Activated T-cell treated with anti-CD3 and anti-CD28 coated beads, Interleukin-2, amount 50 U/mL, for 24 hours (primary cell): ENCODE results near the gene MMEL1.
"Not testable (repeated sequence)": the region's sequence is repeated elsewhere in the genome, so short reads cannot be mapped to it uniquely, and the experiment has no call there.

Source experiments
- DNase-seq: peaks from one replicate; pipeline ENCODE4 v3.0.0-alpha.2; 2020
- H3K27ac Mint-ChIP-seq: 2 replicates; pipeline ENCODE4 v1.8.0; 2020; ENCODE audit warnings: mild to moderate bottlenecking, mixed read lengths
- H3K27me3 Mint-ChIP-seq: 2 replicates; pipeline ENCODE4 v1.8.0; 2020; ENCODE audit warnings: mixed read lengths
- H3K36me3 Mint-ChIP-seq: 2 replicates; pipeline ENCODE4 v1.8.0; 2020; ENCODE audit warnings: low read depth, mixed read lengths
- H3K4me1 Mint-ChIP-seq: 2 replicates; pipeline ENCODE4 v1.8.0; 2020; ENCODE audit warnings: low read depth, mixed read lengths
- H3K4me3 Mint-ChIP-seq: 2 replicates; pipeline ENCODE4 v1.8.0; 2020; ENCODE audit warnings: mild to moderate bottlenecking, moderate library complexity, mixed read lengths
- H3K9me3 Mint-ChIP-seq: 2 replicates; pipeline ENCODE4 v1.8.0; 2020; ENCODE audit warnings: mixed read lengths

MMEL1 gene, protein sequence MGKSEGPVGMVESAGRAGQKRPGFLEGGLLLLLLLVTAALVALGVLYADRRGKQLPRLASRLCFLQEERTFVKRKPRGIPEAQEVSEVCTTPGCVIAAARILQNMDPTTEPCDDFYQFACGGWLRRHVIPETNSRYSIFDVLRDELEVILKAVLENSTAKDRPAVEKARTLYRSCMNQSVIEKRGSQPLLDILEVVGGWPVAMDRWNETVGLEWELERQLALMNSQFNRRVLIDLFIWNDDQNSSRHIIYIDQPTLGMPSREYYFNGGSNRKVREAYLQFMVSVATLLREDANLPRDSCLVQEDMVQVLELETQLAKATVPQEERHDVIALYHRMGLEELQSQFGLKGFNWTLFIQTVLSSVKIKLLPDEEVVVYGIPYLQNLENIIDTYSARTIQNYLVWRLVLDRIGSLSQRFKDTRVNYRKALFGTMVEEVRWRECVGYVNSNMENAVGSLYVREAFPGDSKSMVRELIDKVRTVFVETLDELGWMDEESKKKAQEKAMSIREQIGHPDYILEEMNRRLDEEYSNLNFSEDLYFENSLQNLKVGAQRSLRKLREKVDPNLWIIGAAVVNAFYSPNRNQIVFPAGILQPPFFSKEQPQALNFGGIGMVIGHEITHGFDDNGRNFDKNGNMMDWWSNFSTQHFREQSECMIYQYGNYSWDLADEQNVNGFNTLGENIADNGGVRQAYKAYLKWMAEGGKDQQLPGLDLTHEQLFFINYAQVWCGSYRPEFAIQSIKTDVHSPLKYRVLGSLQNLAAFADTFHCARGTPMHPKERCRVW

DNA sequence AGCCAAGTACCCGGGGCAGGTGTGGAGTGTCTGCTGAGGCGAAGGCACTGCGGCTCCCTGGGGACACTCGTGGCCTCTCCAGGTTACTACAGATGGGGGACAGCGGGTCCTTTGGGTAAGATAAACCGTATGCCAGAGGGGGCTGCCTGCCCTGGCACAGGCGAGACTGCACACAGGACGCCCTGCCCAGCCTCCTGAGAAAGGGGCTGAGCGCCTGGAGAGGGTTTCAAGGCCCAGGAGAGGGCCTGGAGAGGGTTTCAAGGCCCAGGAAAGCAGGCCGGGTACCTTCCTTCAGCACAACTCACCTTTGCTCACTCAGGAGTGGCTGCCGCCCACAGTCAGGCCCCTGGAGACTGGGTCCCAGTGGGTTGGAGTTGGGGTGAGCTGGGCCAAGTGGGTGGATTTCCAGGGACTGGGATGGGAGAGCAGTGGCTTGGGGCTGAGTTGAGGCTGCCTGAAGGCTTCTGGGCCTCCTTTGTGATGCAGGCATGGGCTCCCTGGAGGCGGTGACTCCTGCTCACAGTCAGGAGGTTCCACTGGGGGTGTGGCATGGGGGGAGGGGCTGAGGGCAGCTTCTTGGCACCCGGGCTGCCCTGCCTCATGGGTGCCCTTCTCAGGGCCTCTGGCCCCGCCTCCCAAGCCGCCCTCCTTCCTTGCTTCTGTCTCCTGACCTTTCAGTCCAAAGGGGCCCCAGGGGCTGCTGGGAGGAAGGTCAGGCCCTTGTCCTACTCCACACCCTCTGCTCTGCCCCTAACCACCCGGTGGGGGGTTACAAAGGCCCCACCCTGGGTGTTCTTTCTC is at the start of gene MMEL1:
Gene MMEL1, minus strand, starts transcription at position 456 of the 801 bp plus-strand sequence. CDS start 3,532 bp downstream, outside the sequence.
- H3K36me3 Mint-ChIP-seq = no peaks in the 10 kb centered on the region
- H3K27me3 Mint-ChIP-seq = peaks cover 35% of the 10 kb centered on the region
- peaks cover 5% of the 10 kb centered on the region for H3K4me1 Mint-ChIP-seq
- H3K4me3 Mint-ChIP-seq = no peak within 1 kb of the TSS
- H3K27ac Mint-ChIP-seq = no peak within 1 kb of the TSS
- peak; percentile 18 for DNase-seq
- peaks cover 15% of the 10 kb centered on the region for H3K9me3 Mint-ChIP-seq

DNA sequence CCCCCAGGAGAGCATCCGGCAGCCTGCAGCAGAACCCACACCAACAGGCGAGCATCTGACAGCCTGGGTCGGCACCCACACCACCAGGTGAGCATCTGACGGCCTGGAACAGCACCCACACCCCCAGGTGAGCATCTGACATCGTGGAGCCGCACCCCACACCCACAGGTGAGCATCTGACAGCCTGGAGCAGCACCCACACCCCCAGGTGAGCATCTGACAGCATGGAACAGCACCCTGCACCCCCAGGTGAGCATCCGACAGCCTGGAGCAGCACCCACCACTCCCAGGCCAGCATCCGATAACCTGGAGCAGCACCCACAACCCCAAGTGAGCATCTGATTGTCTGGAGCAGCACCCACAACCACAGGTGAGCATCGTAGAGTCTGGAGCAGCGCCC is 43.9 kb upstream of the MMEL1 start:
- not testable (repeated sequence) for H3K4me3 Mint-ChIP-seq, H3K36me3 Mint-ChIP-seq, H3K4me1 Mint-ChIP-seq, H3K9me3 Mint-ChIP-seq, DNase-seq, H3K27ac Mint-ChIP-seq, H3K27me3 Mint-ChIP-seq

DNA sequence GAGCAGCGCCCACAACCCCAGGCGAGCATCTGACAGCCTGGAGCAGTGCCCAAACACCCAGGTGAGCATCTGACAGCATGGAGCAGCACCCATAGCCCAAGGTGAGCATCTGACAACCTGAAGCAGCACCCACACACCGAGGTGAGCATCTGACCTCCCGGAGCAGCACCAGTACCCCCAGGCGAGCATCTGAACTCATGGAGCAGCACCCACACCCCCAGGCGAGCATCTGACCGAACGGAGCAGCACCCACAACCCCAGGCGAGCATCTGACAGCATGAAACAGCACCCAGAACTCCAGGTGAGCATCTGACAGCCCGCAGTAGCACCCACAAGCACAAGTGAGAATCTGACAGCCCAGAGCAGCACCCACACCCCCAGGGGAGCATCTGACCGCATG is 38.8 kb upstream of the MMEL1 start:
- DNase-seq, H3K9me3 Mint-ChIP-seq, H3K27me3 Mint-ChIP-seq, H3K4me3 Mint-ChIP-seq, H3K27ac Mint-ChIP-seq, H3K36me3 Mint-ChIP-seq, H3K4me1 Mint-ChIP-seq: not testable (repeated sequence)

DNA sequence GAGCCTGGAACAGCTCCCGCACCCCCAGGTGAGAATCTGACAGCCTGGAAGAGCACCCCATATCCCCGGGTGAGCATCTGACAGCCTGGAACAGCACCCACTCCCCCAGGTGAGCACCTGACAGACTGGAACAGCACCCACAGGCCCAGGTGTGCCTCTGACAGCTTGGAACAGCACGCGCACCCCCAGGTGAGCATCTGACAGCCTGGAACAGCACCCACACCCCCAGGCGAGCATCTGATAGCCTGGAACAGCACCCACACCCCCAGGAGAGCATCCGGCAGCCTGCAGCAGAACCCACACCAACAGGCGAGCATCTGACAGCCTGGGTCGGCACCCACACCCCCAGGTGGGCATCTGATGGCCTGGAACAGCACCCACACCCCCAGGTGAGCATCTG is 27.0 kb upstream of the MMEL1 start:
- peak; percentile 14 for DNase-seq
- not testable (repeated sequence) for H3K27ac Mint-ChIP-seq

DNA sequence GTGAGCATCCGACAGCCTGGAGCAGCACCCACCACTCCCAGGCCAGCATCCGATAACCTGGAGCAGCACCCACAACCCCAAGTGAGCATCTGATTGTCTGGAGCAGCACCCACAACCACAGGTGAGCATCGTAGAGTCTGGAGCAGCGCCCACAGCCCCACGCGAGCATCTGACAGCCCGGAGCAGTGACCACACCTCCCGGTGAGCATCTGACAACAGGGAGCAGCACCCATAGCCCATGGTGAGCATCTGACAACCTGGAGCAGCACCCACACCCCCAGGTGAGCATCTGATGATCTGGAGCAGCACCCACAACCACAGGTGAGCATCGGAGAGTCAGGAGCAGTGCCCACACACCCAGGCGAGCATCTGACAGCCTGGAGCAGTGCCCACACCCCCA is 25.1 kb upstream of the MMEL1 start:
- H3K9me3 Mint-ChIP-seq, H3K4me1 Mint-ChIP-seq, H3K36me3 Mint-ChIP-seq, H3K27ac Mint-ChIP-seq, DNase-seq, H3K4me3 Mint-ChIP-seq: not testable (repeated sequence)
- H3K27me3 Mint-ChIP-seq = peaks cover 30% of the 10 kb centered on the region

More for the DNA sequence above, 27.0 kb upstream of the MMEL1 start:
- H3K4me3 Mint-ChIP-seq, H3K4me1 Mint-ChIP-seq, H3K9me3 Mint-ChIP-seq, H3K36me3 Mint-ChIP-seq: not testable (repeated sequence)
- peaks cover 11% of the 10 kb centered on the region for H3K27me3 Mint-ChIP-seq

DNA sequence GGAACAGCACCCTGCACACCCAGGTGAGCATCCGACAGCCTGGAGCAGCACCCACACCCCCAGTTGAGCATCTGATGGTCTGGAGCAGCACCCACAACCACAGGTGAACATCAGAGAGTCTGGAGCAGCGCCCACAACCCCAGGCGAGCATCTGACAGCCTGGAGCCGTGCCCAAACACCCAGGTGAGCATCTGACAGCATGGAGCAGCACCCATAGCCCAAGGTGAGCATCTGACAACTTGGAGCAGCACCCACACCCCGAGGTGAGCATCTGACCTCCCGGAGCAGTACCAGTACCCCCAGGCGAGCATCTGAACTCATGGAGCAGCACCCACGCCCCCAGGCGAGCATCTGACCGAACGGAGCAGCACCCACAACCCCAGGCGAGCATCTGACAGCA is 24.3 kb upstream of the MMEL1 start:
- not testable (repeated sequence) for H3K36me3 Mint-ChIP-seq, H3K4me3 Mint-ChIP-seq, H3K4me1 Mint-ChIP-seq, H3K9me3 Mint-ChIP-seq, DNase-seq, H3K27ac Mint-ChIP-seq
- peaks cover 38% of the 10 kb centered on the region for H3K27me3 Mint-ChIP-seq

DNA sequence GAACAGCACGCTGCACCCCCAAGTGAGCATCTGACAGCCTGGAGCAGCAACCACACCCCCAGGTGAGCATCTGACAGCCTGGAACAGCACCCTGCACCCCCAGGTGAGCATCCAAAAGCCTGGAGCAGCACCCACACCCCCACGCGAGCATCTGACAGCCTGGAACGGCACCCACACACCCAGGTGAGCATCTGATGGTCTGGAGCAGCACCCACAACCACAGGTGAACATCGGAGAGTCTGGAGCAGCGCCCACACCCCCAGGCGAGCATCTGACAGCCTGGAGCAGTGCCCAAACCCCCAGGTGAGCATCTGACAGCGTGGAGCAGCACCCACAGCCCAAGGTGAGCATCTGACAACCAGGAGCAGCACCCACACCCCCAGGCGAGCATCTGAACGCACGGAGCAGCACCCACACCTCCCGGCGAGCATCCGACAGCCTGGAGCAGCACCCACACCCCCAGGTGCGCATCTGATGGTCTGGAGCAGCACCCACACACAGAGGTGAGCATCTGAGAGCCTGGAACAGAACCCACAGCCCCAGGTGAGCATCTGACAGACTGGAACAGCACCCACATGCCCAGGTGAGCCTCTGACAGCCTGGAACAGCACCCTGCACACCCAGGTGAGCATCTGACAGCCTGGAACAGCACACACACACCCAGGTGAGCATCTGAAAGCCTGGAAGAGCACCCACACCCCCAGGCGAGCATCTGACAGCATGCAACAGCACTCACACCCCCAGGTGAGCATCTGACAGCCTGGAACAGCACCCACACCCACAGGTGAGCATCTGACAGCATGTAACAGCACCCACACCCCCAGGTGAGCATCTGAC is 23.0 kb upstream of the MMEL1 start:
- H3K9me3 Mint-ChIP-seq, H3K4me1 Mint-ChIP-seq, H3K36me3 Mint-ChIP-seq, H3K27ac Mint-ChIP-seq, H3K4me3 Mint-ChIP-seq: not testable (repeated sequence)
- DNase-seq = peak; percentile 33
- H3K27me3 Mint-ChIP-seq = peaks cover 48% of the 10 kb centered on the region

DNA sequence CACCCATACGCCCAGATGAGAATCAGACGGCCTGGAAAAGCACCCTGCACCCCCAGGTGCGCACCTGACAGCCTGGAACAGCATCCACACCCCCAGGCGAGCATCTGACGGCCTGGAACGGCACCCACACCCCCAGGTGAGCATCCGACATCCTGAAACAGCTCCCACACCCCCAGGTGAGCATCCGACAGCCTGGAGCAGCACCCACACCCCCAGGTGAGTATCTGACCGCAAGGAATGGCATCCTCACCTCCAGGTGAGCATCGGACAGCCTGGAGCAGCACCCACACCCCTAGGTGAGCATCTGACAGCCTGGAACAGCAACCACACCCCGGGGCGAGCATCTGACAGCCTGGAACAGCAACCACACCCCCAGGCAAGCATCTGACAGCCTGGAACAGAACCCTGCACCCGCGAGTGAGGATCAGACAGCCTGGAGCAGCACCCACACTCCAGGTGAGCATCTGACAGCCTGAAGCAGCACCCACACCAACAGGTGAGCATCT is 21.7 kb upstream of the MMEL1 start:
- H3K4me3 Mint-ChIP-seq, H3K27ac Mint-ChIP-seq, H3K9me3 Mint-ChIP-seq, H3K4me1 Mint-ChIP-seq, H3K36me3 Mint-ChIP-seq: not testable (repeated sequence)
- DNase-seq = peak; percentile 32
- peaks cover 48% of the 10 kb centered on the region for H3K27me3 Mint-ChIP-seq

DNA sequence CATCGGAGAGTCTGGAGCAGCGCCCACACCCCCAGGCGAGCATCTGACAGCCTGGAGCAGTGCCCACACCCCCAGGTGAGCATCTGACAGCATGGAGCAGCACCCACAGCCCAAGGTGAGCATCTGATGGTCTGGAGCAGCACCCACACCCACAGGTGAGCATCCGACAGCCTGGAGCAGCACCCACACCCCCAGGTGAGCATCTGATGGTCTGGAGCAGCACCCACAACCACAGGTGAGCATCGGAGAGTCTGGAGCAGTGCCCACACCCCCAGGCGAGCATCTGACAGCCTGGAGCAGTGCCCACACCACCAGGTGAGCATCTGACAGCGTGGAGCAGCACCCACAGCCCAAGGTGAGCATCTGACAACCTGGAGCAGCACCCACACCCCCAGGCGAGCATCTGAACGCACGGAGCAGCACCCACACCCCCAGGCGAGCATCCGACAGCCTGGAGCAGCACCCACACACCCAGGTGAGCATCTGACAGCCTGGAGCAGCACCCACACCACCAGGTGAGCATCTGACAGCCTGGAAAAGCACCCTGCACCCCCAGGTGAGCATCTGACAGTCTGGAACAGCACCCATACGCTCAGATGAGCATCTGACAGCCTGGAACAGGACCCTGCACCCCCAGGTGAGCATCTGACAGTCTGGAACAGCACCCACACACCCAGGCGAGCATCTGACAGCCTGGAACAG is 21.1 kb upstream of the MMEL1 start:
- peaks cover 48% of the 10 kb centered on the region for H3K27me3 Mint-ChIP-seq
- H3K9me3 Mint-ChIP-seq, H3K36me3 Mint-ChIP-seq, H3K27ac Mint-ChIP-seq, H3K4me1 Mint-ChIP-seq, H3K4me3 Mint-ChIP-seq: not testable (repeated sequence)
- DNase-seq = peak; percentile 40

DNA sequence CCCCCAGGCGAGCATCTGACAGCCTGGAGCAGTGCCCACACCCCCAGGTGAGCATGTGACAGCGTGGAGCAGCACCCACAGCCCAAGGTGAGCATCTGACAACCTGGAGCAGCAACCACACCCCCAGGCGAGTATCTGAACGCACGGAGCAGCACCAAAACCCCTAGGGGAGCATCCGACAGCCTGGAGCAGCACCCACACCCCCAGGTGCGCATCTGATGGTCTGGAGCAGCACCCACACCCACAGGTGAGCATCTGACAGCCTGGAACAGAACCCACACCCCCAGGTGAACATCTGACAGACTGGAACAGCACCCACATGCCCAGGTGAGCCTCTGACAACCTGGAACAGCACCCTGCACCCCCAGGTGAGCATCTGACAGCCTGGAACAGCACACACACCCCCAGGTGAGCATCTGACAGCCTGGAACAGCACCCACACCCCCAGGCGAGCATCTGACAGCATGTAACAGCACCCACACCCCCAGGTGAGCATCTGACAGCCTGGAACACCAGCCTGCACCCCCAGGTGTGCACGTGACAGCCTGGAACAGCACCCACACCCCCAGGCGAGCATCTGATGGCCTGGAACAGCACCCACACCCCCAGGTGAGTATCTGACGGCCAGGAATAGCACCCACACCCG is 20.2 kb upstream of the MMEL1 start:
- H3K36me3 Mint-ChIP-seq, H3K4me1 Mint-ChIP-seq, H3K27ac Mint-ChIP-seq, H3K9me3 Mint-ChIP-seq, H3K4me3 Mint-ChIP-seq: not testable (repeated sequence)
- DNase-seq = peak; percentile 30
- H3K27me3 Mint-ChIP-seq = peaks cover 48% of the 10 kb centered on the region

DNA sequence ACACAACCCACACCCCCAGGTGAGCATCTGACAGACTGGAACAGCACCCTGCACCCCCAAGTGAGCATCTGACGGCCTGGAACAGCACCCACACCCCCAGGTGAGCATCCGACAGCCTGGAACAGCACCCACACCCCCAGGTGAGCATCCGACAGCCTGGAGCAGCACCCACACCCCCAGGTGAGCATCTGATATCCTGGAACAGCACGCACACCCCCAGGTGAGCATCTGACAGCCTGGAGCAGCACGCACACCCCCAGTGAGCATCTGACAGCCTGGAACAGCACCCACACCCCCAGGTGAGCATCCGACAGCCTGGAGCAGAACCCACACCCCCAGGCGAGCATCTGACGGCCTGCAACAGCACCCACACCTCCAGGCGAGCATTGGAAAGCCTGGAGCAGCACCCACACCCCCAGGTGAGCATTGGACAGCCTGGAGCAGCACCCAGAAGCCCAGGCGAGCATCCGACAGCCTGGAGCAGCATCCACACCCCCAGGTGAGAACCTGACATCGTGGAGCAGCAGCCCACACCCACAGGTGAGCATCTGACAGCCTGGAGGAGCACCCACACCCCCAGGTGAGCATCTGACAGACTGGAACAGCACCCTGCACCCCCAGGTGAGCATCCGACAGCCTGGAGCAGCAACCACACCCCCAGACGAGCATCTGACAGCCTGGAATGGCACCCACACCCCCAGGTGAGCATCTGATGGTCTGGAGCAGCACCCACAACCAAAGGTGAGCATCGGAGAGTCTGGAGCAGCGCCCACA is 19.5 kb upstream of the MMEL1 start:
- H3K27me3 Mint-ChIP-seq = peaks cover 48% of the 10 kb centered on the region

DNA sequence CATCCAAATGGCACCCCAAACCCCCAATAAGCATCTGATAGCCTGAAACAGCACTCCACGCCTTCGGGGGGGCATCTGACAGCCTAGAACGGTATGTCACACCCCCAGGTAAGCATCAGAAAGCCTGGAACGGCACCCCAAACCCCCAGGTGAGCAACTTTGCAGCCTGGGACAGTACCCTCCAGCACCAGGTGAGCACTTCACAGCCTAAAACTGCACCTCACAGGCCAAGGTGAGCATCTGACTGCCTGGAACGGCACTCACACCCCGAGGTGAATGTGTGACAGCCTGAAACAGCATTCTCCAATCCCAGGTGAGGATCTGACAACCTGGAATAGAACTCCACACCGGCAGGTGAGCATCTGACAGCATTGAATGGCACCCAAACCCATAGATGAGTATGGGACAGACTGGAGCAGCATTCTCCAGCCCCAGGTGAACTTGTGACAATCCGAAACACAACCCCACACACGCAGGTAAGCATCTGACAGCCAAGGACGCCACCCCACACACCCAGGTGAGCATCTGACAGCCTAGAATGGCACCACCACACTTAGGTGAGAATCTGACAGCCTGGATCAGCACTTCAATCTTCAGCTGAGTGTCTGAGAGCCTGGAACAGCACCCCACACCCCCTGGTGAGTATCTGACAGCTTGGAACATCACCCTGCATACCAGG is 18.3 kb upstream of the MMEL1 start:
- H3K4me1 Mint-ChIP-seq = no peaks in the 10 kb centered on the region
- H3K4me3 Mint-ChIP-seq = no peak overlapping the region
- no peak overlapping the region for H3K27ac Mint-ChIP-seq
- DNase-seq = peak; percentile 12
- peaks cover 48% of the 10 kb centered on the region for H3K27me3 Mint-ChIP-seq
- peaks cover 12% of the 10 kb centered on the region for H3K9me3 Mint-ChIP-seq
- no peaks in the 10 kb centered on the region for H3K36me3 Mint-ChIP-seq

More for the DNA sequence above, 19.5 kb upstream of the MMEL1 start:
- H3K36me3 Mint-ChIP-seq, DNase-seq, H3K4me1 Mint-ChIP-seq, H3K4me3 Mint-ChIP-seq, H3K9me3 Mint-ChIP-seq, H3K27ac Mint-ChIP-seq: not testable (repeated sequence)
